ENCODE measurements around the gene TRPM3.

TRPM3 gene

GRCh38 chr9:71097671-71098070 lies 23.8 kb downstream of the TRPM3 start:
- DNase-seq (ENCODE audit: low read depth) = no peak

GRCh38 chr9:71096421-71097108 lies 24.9 kb downstream of the TRPM3 start:
- DNase-seq (ENCODE audit: low read depth) = no peak

GRCh38 chr9:71094708-71095251 lies 26.6 kb downstream of the TRPM3 start:
- DNase-seq (ENCODE audit: low read depth) = no peak

GRCh38 chr9:71090896-71091295 lies 30.5 kb downstream of the TRPM3 start:
- DNase-seq (ENCODE audit: low read depth) = no peak

- DNase-seq (ENCODE audit: low read depth) = peak; percentile 13
Observed at GRCh38 chr9:71079451-71079850, 42.0 kb downstream of the TRPM3 start.

- no peak for DNase-seq (ENCODE audit: low read depth)
Observed at GRCh38 chr9:71076096-71076495, 45.3 kb downstream of the TRPM3 start.

GRCh38 chr9:71073494-71073893 lies 47.9 kb downstream of the TRPM3 start:
- no peak for DNase-seq (ENCODE audit: low read depth)

- DNase-seq (ENCODE audit: low read depth) = no peak
Observed at GRCh38 chr9:71072587-71072986, 48.8 kb downstream of the TRPM3 start.

GRCh38 chr9:71071633-71072032 lies 49.8 kb downstream of the TRPM3 start:
- DNase-seq (ENCODE audit: low read depth) = no peak

GRCh38 chr9:71058660-71059059 lies 62.8 kb downstream of the TRPM3 start:
- DNase-seq (ENCODE audit: low read depth) = no peak

GRCh38 chr9:71052287-71052686 lies 69.1 kb downstream of the TRPM3 start:
- no peak for DNase-seq (ENCODE audit: low read depth)

GRCh38 chr9:71048280-71048679 lies 73.1 kb downstream of the TRPM3 start:
- no peak for DNase-seq (ENCODE audit: low read depth)

- DNase-seq (ENCODE audit: low read depth) = no peak
Observed at GRCh38 chr9:71042448-71042990, 78.9 kb downstream of the TRPM3 start.

- DNase-seq (ENCODE audit: low read depth) = no peak
Observed at GRCh38 chr9:71037521-71037920, 83.9 kb downstream of the TRPM3 start.

GRCh38 chr9:71036501-71036900 lies 84.9 kb downstream of the TRPM3 start:
- no peak for DNase-seq (ENCODE audit: low read depth)

GRCh38 chr9:71032779-71033178 lies 88.6 kb downstream of the TRPM3 start:
- DNase-seq (ENCODE audit: low read depth) = no peak

GRCh38 chr9:71025728-71026127 lies 95.7 kb downstream of the TRPM3 start:
- no peak for DNase-seq (ENCODE audit: low read depth)

- no peak for DNase-seq (ENCODE audit: low read depth)
Observed at GRCh38 chr9:71025201-71025600, 96.2 kb downstream of the TRPM3 start.

- DNase-seq (ENCODE audit: low read depth) = no peak
Observed at GRCh38 chr9:71010258-71010657, 111.2 kb downstream of the TRPM3 start.

GRCh38 chr9:71005456-71005855 lies 116.0 kb downstream of the TRPM3 start:
- no peak for DNase-seq (ENCODE audit: low read depth)

GRCh38 chr9:71004196-71004595 lies 117.2 kb downstream of the TRPM3 start:
- no peak for DNase-seq (ENCODE audit: low read depth)

GRCh38 chr9:71003346-71003745 lies 118.1 kb downstream of the TRPM3 start:
- no peak for DNase-seq (ENCODE audit: low read depth)

- DNase-seq (ENCODE audit: low read depth) = no peak
Observed at GRCh38 chr9:71001780-71002386, 119.5 kb downstream of the TRPM3 start.

Measured in GM04503 (cell line).